GM12872 (cell line): ENCODE measurements around the gene SCART1.

Source experiments
- CTCF ChIP-seq: IDR thresholded peaks from 3 replicates; pipeline ENCODE4 v1.5.1; 2011; ENCODE audit warnings: low read depth, mild to moderate bottlenecking, low read length, moderate library complexity; ENCODE audit not compliant: insufficient read depth

The SCART1 gene

GRCh38 chr10:133453516-133454203 is at the start of gene SCART1:
Gene SCART1, plus strand, starts transcription at chr10:133453945. Its CDS starts 53 bp downstream, at chr10:133453998.
- no peak for TF ChIP-seq CTCF

- no peak for TF ChIP-seq CTCF
These were observed 48.5 kb upstream of the SCART1 start for GRCh38 chr10:133405272-133405671.

GRCh38 chr10:133405844-133406527 is 47.8 kb upstream of the SCART1 start:
- TF ChIP-seq CTCF, result no peak

- no peak for TF ChIP-seq CTCF
These were observed 42.0 kb upstream of the SCART1 start for GRCh38 chr10:133411523-133412380.

GRCh38 chr10:133412381-133412711 is 41.4 kb upstream of the SCART1 start:
- TF ChIP-seq CTCF, result no peak

- no peak for TF ChIP-seq CTCF
These were observed 38.0 kb upstream of the SCART1 start for GRCh38 chr10:133415752-133416151.

- no peak for TF ChIP-seq CTCF
These were observed 35.3 kb upstream of the SCART1 start for GRCh38 chr10:133418289-133418993.
